ENCODE data around the gene TSC22D1.
"Not testable (repeated sequence)": the region's sequence is repeated elsewhere in the genome, so short reads cannot be mapped to it uniquely, and the experiment has no call there.

Gene TSC22D1

GRCh38 chr13:44573071-44573470 lies 3.1 kb downstream of the TSC22D1 start:
- no peak for DNase-seq (ENCODE audit: low read depth in 2 of 2)

DNA sequence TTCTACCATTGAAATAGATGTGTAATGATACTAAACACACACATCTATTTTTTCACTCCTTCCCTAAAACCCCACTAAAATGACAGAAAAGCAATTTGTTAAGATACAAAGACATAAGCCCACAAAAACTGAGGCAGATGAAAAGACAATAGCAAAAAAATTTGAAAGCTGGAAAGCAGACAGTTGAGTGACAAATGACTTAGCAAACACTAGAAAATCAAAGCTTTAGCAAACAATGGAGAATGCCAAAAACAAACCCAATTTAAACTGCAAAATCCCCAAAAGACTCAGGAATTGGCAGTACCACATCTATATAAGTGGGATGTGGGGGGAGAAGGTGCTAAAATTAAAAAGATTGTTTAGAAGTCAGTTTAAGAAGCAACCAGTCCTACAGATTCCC lies 9.5 kb downstream of the TSC22D1 start:
- DNase-seq (ENCODE audit: low read depth in 2 of 2): no peak

DNA sequence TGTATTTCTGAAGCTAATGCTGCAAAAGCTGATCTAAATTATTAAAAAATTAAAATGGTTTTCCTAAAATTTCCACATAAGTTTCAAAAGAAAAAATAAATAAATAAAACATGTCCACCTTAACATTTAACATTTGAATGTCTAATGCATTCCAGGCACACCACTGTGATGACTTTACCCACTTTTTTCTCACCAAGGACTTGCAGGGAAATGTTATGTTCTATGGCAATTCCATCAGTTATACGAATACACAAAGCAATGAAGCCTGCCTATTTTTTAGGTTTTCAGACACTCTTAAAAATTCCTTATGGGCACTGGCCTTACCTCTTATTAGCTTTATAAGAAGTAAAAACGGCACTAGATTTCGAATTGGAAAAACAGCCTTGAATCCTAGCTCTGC lies 10.2 kb downstream of the TSC22D1 start:
- DNase-seq (ENCODE audit: low read depth in 2 of 2): no peak

DNA sequence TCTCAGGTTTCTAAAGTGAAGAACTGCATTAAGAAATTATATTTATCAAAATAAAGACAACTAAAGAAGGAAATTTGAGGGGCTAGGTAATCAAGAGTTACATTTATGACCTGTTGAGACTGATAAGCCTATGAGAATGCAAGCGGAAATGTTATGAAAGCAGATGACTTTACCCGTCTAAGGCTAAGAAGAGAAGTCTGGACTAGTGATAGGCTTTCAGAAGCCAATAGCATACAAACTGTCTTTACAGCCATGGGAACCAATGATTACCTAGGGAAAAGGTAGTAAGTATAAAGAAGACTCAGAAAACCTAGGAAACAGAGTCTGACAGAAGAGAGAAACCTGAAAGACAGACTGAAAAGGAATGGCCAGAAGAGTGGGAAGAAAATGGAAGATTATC lies 11.2 kb downstream of the TSC22D1 start:
- DNase-seq (ENCODE audit: low read depth in 2 of 2): no peak

DNA sequence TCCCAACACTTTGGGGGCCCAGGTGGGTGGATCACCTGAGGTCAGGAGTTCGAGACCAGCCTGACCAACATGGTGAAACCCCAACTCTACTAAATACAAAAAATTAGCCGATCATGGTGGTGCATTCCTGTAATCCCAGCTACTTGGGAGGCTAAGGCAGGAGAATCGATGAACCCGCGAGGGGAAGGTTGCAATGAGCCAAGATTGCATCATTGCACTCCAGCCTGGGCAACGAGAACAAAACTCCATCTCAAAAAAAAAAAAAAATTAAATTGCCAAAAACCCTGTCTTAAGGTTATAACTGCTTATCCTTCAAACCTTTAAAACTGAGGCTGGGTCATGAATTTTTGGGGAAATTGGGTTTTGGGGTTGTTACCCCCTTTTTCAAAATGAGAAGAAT lies 13.3 kb downstream of the TSC22D1 start:
- DNase-seq (ENCODE audit: low read depth in 2 of 2): not testable (repeated sequence)

GRCh38 chr13:44561351-44561750 lies 14.8 kb downstream of the TSC22D1 start:
- no peak for DNase-seq (ENCODE audit: low read depth in 2 of 2)

GRCh38 chr13:44557986-44558385 lies 18.1 kb downstream of the TSC22D1 start:
- no peak for DNase-seq (ENCODE audit: low read depth in 2 of 2)

DNA sequence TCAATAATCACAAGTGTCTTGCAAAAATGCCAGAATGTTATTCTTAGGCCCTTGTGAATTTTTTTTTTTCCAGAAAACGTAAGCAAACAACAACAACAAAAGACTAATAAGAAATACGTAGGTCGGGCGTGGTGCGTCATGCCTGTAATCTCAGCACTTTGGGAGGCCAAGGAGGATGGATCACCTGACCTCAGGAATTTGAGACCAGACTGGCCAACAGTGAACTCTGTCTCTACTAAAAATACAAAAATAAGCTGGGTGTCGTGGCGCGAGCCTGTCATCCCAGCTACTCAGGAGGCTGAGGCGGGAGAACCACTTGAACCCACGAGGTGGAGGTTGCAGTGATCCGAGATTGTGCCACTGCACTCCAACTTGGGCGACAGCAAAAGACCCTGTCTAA lies 20.9 kb downstream of the TSC22D1 start:
- DNase-seq (ENCODE audit: low read depth in 2 of 2): no peak

GRCh38 chr13:44549476-44549875 lies 26.7 kb downstream of the TSC22D1 start:
- no peak for DNase-seq (ENCODE audit: low read depth in 2 of 2)

DNA sequence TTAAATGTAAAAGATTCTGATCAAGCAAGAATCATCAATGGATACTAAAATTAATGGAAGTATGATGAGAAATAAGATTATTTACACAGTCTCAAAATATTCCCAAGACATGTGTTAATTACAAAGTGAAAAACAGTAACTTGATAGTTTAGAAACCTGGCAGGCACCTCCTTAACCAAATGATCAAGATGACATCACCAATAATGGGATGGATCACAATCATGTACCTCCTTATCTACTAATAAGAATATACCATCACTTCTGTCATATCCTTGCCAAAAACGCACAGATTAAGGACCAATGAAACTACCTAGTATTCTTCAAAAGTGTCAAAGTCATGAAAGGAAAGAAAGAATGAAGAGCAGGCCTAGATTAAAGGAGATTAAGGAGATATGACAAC lies 30.0 kb downstream of the TSC22D1 start:
- DNase-seq (ENCODE audit: low read depth in 2 of 2): no peak

DNA sequence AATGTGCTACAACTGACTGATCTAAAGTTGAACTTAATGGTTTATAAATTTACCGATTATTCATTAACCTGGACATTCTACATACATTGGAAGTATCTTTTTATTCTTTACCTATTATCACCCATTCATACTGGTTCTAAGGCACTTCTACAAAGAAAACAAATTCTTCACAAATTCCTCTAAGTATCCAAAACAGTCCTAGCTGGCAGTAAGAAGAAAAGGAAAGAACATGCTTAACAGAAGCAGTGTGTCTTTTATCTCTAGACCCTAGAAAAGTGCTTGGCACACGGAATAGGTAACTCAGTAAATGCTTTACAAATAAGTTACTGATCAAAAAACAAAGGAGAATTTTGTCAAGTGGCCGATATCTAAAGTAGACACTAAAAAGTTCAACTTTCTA lies 32.8 kb downstream of the TSC22D1 start:
- no peak for DNase-seq (ENCODE audit: low read depth in 2 of 2)

DNA sequence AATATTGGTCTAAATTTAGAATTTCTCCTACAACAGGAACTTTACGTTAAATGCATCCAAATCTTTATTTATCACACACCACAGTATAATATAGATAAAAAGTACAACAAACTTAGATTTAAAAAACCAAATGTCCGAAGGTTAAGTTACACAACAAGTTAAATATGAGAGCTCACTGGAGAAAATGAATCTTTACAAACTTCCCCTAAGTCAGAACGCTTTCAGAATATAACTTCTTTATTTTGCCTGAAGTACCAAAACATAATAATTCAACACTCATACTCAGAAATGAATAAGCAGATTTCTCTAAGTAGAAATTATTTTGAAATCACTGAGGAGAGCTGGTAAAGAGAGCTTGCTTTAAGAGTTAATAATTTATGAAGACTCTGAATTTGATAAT lies 33.8 kb downstream of the TSC22D1 start:
- no peak for DNase-seq (ENCODE audit: low read depth in 2 of 2)

DNA sequence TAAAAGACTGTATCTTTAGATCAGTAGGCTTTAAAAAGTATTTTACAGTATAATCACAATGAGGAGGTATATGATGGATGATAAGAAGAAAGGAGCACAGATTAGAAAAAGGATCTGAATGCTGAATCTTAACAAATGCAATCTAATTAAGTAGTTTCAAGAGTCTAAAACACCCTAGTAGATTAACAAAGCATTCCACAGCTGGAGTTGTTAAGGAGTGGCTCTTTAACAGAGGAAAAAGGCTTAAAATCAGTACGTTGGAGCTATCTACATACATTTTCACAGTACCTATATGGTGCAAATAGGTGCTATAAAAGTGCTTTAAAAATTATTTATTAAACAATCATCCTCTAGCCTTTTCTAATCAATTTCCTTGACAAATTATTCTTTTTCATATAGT lies 34.5 kb downstream of the TSC22D1 start:
- DNase-seq (ENCODE audit: low read depth in 2 of 2): no peak

DNA sequence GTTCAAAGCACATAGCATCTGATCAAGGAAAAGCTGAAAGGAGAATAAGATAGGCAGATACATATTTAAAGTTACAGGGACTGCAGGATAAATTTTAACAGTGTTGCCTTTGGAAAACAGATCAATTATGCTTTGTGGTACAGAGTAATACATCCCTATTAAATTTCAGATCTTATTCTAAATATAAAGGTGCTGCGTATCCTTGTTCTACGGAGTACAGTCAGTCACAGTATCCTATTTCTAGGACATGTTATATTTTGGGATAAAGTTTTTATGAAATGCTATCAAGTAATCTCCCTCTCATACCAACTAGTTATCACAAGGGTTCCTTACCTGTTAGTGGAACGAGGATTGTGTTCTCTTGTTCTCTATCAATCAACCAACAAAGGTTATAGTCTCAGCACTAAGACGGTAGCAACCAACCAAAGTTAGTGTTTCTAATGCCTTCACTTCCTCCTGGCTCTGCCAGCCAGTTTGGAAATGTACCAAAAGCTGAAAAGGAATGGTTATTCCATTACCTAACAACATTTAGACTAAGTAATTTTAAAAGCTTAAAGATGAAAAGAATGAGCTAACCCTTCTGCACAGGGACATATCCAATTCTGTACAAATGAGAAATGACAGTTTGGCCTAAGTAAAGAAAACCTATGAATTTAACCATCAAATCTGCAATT lies 35.2 kb downstream of the TSC22D1 start:
- no peak for DNase-seq (ENCODE audit: low read depth in 2 of 2)

DNA sequence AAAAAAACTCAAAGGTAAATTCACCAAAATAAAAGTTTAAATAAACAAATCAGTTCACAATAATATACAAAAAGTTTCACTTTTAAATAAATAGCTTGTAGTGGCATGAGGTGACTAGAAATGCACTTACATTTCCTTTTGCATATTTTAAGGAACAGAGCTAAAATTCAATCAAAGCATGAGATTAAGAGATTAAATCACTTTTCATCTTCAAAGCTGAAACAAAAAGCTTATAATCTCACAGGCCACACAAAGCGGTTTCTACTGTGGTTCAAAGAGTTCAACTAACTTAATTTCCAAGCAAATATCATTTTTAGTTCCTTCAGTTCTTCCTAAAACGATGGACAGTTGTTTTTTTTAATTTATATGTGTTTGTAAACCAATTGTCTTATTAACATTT lies 38.9 kb downstream of the TSC22D1 start:
- no peak for DNase-seq (ENCODE audit: low read depth in 2 of 2)

- DNase-seq (ENCODE audit: low read depth in 2 of 2): no peak
These were observed 52.7 kb downstream of the TSC22D1 start for GRCh38 chr13:44523146-44524015.

DNA sequence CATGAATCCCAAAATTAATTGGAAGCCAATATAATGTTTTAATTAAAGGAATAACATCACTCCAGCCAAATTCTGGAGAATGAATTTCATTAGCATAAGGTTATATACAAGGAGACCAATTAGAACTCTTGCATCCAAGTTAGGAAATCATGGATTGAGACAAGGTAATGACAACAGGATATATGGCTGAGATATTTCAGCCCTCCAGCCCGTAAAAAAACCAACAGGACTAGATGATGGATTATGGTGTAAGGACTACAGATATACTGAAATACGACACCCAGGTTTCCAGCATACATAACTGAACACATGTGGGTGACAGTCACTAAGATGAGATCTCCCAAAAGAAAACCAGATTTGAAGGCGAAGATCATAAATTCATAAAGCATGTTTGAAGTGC lies 56.5 kb downstream of the TSC22D1 start:
- DNase-seq (ENCODE audit: low read depth in 2 of 2): no peak

- DNase-seq (ENCODE audit: low read depth in 2 of 2): no peak
These were observed 59.4 kb downstream of the TSC22D1 start for GRCh38 chr13:44516771-44517170.

GRCh38 chr13:44514278-44514677 lies 61.9 kb downstream of the TSC22D1 start:
- no peak for DNase-seq (ENCODE audit: low read depth in 2 of 2)

DNA sequence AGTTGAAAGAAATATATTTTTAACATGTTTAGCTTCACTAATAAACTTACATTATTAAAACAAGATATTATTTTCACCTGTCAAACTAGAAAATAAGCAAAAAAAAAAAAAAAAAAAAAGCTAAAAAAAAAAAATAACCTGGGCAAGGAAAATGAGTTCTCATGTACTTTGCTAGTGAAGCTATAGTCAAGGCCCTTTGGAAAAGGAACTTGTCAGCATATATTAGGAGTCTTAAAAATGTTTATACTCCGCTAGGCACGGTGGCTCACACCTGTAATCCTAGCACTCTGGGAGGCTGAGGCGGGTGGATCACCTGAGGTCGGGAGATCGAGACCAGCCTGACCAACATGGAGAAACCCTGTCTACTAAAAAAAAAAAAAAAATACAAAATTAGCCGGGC lies 66.3 kb downstream of the TSC22D1 start:
- not testable (repeated sequence) for DNase-seq (ENCODE audit: low read depth in 2 of 2)

GRCh38 chr13:44508562-44509077 lies 67.5 kb downstream of the TSC22D1 start:
- no peak for DNase-seq (ENCODE audit: low read depth in 2 of 2)

DNA sequence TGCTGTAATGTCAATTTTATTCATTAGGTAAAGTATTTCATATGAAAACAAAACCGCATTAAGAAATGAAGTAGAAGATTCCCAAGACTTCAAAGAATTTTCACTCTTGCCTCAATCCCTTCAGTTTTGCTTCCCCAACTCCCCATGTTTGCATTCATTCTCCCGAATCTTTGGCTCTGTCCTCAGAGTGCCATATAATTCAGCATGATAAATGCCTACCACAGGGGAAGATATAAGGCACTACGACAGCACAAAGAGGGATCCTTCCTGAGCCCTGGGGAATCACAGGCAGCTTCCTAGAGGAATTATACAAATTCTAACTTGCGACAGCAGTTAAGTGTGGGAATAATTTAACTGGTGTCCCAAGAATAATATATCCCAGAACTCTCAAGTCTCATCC lies 68.5 kb downstream of the TSC22D1 start:
- DNase-seq (ENCODE audit: low read depth in 2 of 2): no peak

DNA sequence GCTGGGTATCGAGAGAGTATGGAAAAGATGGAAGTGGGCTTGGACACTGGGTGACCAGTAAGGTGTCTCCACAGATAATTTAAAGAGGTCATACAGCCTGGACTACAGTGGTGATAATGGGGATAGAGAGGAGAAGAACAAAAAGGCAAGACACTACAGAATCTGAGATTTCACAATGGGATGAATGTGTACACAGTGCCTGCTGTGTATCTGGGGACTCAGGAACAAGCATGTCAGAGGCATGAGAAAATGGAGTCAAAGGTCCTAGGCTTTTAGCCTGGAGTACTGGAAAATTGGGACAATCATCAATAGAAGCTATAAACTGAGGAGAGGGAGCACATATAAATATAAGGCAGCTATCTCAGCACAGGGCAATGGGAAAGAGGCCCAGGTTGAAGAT lies 69.4 kb downstream of the TSC22D1 start:
- DNase-seq (ENCODE audit: low read depth in 2 of 2): no peak
